IMR-90 (cell line): ENCODE measurements around the gene TBXAS1. TPM values are rescaled to one million over a fixed set of nuclear protein-coding genes. Genes with fewer than 3 reads are reported as not detected.

ENCODE experiments used
- ATAC-seq: fragments of 200-7000 bp; cut with Tn5 transposase; 2 replicates; pipeline ENCODE4 v1.9.1; 2020; ENCODE audit warnings: low read depth, mild to moderate bottlenecking, moderate library complexity
- BruUV-seq: library from RNA; stranded (reverse); fragments of 400-500 nt; replicated peaks from 2 replicates; lab custom pipeline; 2021; lab: Mats Ljungman, UMichigan
- CTCF ChIA-PET: fragments of 300-600 bp; formaldehyde crosslinking; extraction: SDS; loops from one replicate; lab custom pipeline; 2021; ENCODE audit warnings: antibody characterized with exemption; lab: Yijun Ruan, JAX
- POLR2A ChIA-PET: fragments of 300-600 bp; sonication (Branson Sonifier 250); formaldehyde crosslinking; loops from one replicate; lab custom pipeline; 2022; ENCODE audit warnings: antibody characterized with exemption; ENCODE audit not compliant: unreplicated experiment; lab: Charles Lee
- DNase-seq: peaks from one replicate; pipeline ENCODE4 v3.0.0; 2013
- H2AFZ ChIP-seq: replicated peaks from 2 replicates; pipeline ENCODE3; 2013; ENCODE audit warnings: low read length, mild to moderate bottlenecking; ENCODE audit not compliant: poor library complexity
- H2AK5ac ChIP-seq: 2 replicates; pipeline ENCODE4 v1.6.1; 2013; ENCODE audit warnings: low read depth, low read length, inconsistent platforms
- H2AK9ac ChIP-seq: replicated peaks from 2 replicates; pipeline ENCODE3; 2013; ENCODE audit warnings: mild to moderate bottlenecking, low read depth, low read length, moderate library complexity; ENCODE audit not compliant: poor library complexity
- H2BK120ac ChIP-seq: 2 replicates; pipeline ENCODE4 v1.6.1; 2013; ENCODE audit warnings: low read depth, low read length, inconsistent platforms
- H2BK15ac ChIP-seq: 3 replicates; pipeline ENCODE4 v1.6.1; 2013; ENCODE audit warnings: low read depth, low read length, inconsistent platforms
- H2BK20ac ChIP-seq: 2 replicates; pipeline ENCODE4 v1.6.1; 2013; ENCODE audit warnings: low read depth, mild to moderate bottlenecking, inconsistent platforms, low read length, moderate library complexity
- H2BK5ac ChIP-seq: 2 replicates; pipeline ENCODE4 v1.6.1; 2013; ENCODE audit warnings: mild to moderate bottlenecking, low read depth, low read length, inconsistent platforms; ENCODE audit not compliant: poor library complexity, severe bottlenecking
- H3K14ac ChIP-seq: replicated peaks from 2 replicates; pipeline ENCODE4 v1.6.1; 2013; ENCODE audit warnings: low read depth, low read length, inconsistent platforms
- H3K18ac ChIP-seq: 2 replicates; pipeline ENCODE4 v1.6.1; 2013; ENCODE audit warnings: low read depth, low read length, control low read depth
- H3K23ac ChIP-seq: 2 replicates; pipeline ENCODE4 v1.6.1; 2013; ENCODE audit warnings: low read depth, low read length, inconsistent platforms
- H3K27ac ChIP-seq: 2 replicates; pipeline ENCODE4 v1.5.1; 2013; ENCODE audit warnings: mild to moderate bottlenecking, control low read depth, low read length; ENCODE audit not compliant: insufficient read depth
- H3K27me3 ChIP-seq: 2 replicates; pipeline ENCODE4 v1.6.1; 2013; ENCODE audit warnings: low read length; ENCODE audit not compliant: control insufficient read depth, insufficient read depth
- H3K36me3 ChIP-seq: 2 replicates; pipeline ENCODE4 v1.6.1; 2013; ENCODE audit warnings: low read length, mixed read lengths; ENCODE audit not compliant: control insufficient read depth, insufficient read depth
- H3K4ac ChIP-seq: 2 replicates; pipeline ENCODE4 v1.6.1; 2013; ENCODE audit warnings: low read depth, low read length, inconsistent platforms
- H3K4me1 ChIP-seq: 2 replicates; pipeline ENCODE4 v1.6.1; 2013; ENCODE audit warnings: low read length, mixed read lengths; ENCODE audit not compliant: control insufficient read depth, insufficient read depth
- H3K4me2 ChIP-seq: 2 replicates; pipeline ENCODE4 v1.6.1; 2013; ENCODE audit warnings: low read depth, mild to moderate bottlenecking, control low read depth, low read length, moderate library complexity
- H3K4me3 ChIP-seq: 2 replicates; pipeline ENCODE4 v1.5.1; 2013; ENCODE audit warnings: low read depth, mild to moderate bottlenecking, control low read depth, low read length, moderate library complexity; ENCODE audit not compliant: insufficient read depth
- H3K56ac ChIP-seq: 2 replicates; pipeline ENCODE4 v1.6.1; 2013; ENCODE audit warnings: low read length, inconsistent platforms; ENCODE audit not compliant: insufficient read depth; ENCODE audit errors: extremely low read depth
- H3K79me1 ChIP-seq, 2 experiments: 2 replicates each; pipeline ENCODE4 v1.6.1; 2013; ENCODE audit warnings: low read length in 2 of 2, inconsistent platforms in 1 of 2, low read depth in 1 of 2
- H3K9ac ChIP-seq: 2 replicates; pipeline ENCODE4 v1.6.1; 2013; ENCODE audit warnings: low read depth, low read length, control low read depth
- H3K9me1 ChIP-seq: 2 replicates; pipeline ENCODE4 v1.6.1; 2013; ENCODE audit warnings: low read length, inconsistent platforms; ENCODE audit not compliant: insufficient read depth
- H3K9me3 ChIP-seq: 2 replicates; pipeline ENCODE4 v1.6.1; 2013; ENCODE audit warnings: low read length; ENCODE audit not compliant: control insufficient read depth, insufficient read depth
- H4K20me1 ChIP-seq: 2 replicates; pipeline ENCODE4 v1.6.1; 2013; ENCODE audit warnings: low read length, inconsistent platforms; ENCODE audit not compliant: insufficient read depth
- H4K5ac ChIP-seq: 2 replicates; pipeline ENCODE4 v1.6.1; 2013; ENCODE audit warnings: mild to moderate bottlenecking, low read depth, low read length, control low read depth
- H4K8ac ChIP-seq, 2 experiments: 2 replicates each; pipeline ENCODE4 v1.6.1; 2013; ENCODE audit warnings: low read depth in 2 of 2, low read length in 2 of 2, control low read depth in 1 of 2, inconsistent platforms in 1 of 2
- H4K91ac ChIP-seq: 2 replicates; pipeline ENCODE4 v1.6.1; 2013; ENCODE audit warnings: low read depth, low read length, inconsistent platforms; ENCODE audit not compliant: insufficient read depth
- CEBPB ChIP-seq: IDR thresholded peaks from 2 replicates; pipeline ENCODE4 v1.6.1; 2012; ENCODE audit warnings: low read depth, low read length, improper control_type of control experiment
- FOS ChIP-seq: fragments of 150-350 bp; IDR thresholded peaks from 2 replicates; pipeline ENCODE4 v1.6.1; 2016; ENCODE audit warnings: low read depth, low read length
- MAFK ChIP-seq: IDR thresholded peaks from 2 replicates; pipeline ENCODE4 v1.6.1; 2012; ENCODE audit warnings: low read depth, low read length, improper control_type of control experiment
- MXI1 ChIP-seq: IDR thresholded peaks from 2 replicates; pipeline ENCODE4 v1.6.1; 2012; ENCODE audit warnings: low read depth, mild to moderate bottlenecking, low read length, moderate library complexity, borderline replicate concordance
- NFE2L2 ChIP-seq: fragments of 150-350 bp; IDR thresholded peaks from 2 replicates; pipeline ENCODE4 v1.6.1; 2016; ENCODE audit warnings: low read depth, mild to moderate bottlenecking, low read length
- POLR2A ChIP-seq: IDR thresholded peaks from 2 replicates; pipeline ENCODE4 v1.6.1; 2012; ENCODE audit warnings: mild to moderate bottlenecking, low read depth, low read length
- RAD21 ChIP-seq: IDR thresholded peaks from 2 replicates; pipeline ENCODE4 v1.6.1; 2012; ENCODE audit warnings: low read length, improper control_type of control experiment
- RCOR1 ChIP-seq: IDR thresholded peaks from 2 replicates; pipeline ENCODE4 v1.6.1; 2012; ENCODE audit warnings: mild to moderate bottlenecking, low read length, improper control_type of control experiment; ENCODE audit not compliant: insufficient replicate concordance
- SMC3 ChIP-seq: fragments of 150-350 bp; IDR thresholded peaks from 2 replicates; pipeline ENCODE4 v1.6.1; 2016; ENCODE audit warnings: low read depth, mild to moderate bottlenecking, antibody characterized with exemption, low read length, moderate library complexity
- WGBS, 2 experiments: methylation state at CpG; one replicate each; pipeline versions ENCODE4 v1.1.5 to v1.1.7; 2013; ENCODE audit warnings: missing lambda C conversion rate in 2 of 2; ENCODE audit not compliant: insufficient read length in 1 of 2; ENCODE audit errors: extremely low coverage in 2 of 2; 5-methylcytosine and 5-hydroxymethylcytosine counted together
- dilution Hi-C: fragments of 300-500 bp; cut with HindIII; formaldehyde crosslinking; loops from one replicate; pipeline ENCODE4 v1.14.3; 2018; ENCODE audit warnings: low sequenced_read_pairs; ENCODE audit not compliant: unreplicated experiment
- in situ Hi-C: fragments of 300-500 bp; cut with MboI; formaldehyde crosslinking; loops from 3 replicates; pipeline ENCODE4 v1.14.3; 2019; ENCODE audit warnings: low sequenced_read_pairs, inconsistent platforms, mixed read lengths
- intact Hi-C: fragments of 100-400 bp; cut with micrococcal nuclease; formaldehyde crosslinking; loops from 2 replicates; pipeline ENCODE4 v1.10.0; 2022
- polyA plus RNA-seq, 3 experiments: library from polyadenylated mRNA; depleted of rRNA; stranded (reverse); fragments of >200 nt; gene quantifications; 2 replicates each; pipeline ENCODE4 v1.2.3, GENCODE V29; 2012; ENCODE audit warnings: low replicate concordance in 1 of 3
- total RNA-seq: library from RNA; depleted of rRNA; stranded (reverse); fragments of >200 nt; gene quantifications from 2 replicates; pipeline ENCODE4 v1.2.3, GENCODE V29; 2012
- TF ChIP-seq, protein P1 (sequence below): fragments of 150-350 bp; IDR thresholded peaks from 2 replicates; pipeline ENCODE4 v1.6.1; 2017; ENCODE audit warnings: mild to moderate bottlenecking, antibody characterized with exemption, low read length, low read depth
- TF ChIP-seq, protein P2 (sequence below): conservative IDR thresholded peaks from 2 replicates; pipeline ENCODE4 v1.5.1; 2012; ENCODE audit warnings: mild to moderate bottlenecking, low read depth, low read length, improper control_type of control experiment

TBXAS1 gene
- total and polyA plus RNA-seq, 2 of the 4 experiments (the other 2 are of a cell fraction), result 5.9 to 10.8 TPM

DNA sequence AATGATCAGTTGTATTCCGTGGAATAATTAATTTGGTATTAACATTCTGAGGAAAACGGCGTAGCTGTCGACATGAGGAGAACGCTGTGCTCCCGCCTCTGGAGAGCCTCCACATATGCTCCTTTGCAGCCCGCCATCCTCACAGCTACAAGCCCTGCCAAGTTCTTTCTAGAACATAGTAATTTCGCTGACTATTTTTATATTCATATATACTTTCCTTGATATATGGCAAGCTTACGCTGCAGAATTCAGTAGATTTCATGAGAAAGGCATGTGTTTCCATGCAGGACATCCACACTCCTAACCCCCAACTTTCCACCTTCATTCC lies 45.2 kb downstream of the TBXAS1 start:
- BruUV-seq, result no TSS peak
- in situ Hi-C loops, result no loop called here
- 100% methylated on average over 1 of the region's 9 CpGs; no CpG with 5 or more reads in 1 of the 2 experiments for WGBS, 2 experiments

More for the DNA sequence above, 45.2 kb downstream of the TBXAS1 start:
- H3K18ac ChIP-seq, result no peak overlapping the region
- no peak overlapping the region for H4K91ac ChIP-seq
- no peak overlapping the region for H2BK120ac ChIP-seq
- peaks cover 12% of the 10 kb centered on the region for H3K9me1 ChIP-seq
- intact Hi-C loops (loop anchor here (5.0 kb wide), 1 partner anchor 97 kb away; the partner anchor contains the start of gene HIPK2), dilution Hi-C loops (no loop called here)
- ATAC-seq, result no peak
- H3K4ac ChIP-seq, result no peak overlapping the region
- H3K27ac ChIP-seq, result no peak overlapping the region
- no peak overlapping the region for H3K14ac ChIP-seq
- H3K23ac ChIP-seq, result no peak overlapping the region
- H3K27me3 ChIP-seq, result no peaks in the 10 kb centered on the region
- H3K79me1 ChIP-seq, result no peaks in the 10 kb centered on the region; a peak in 1 of 4 replicates
- ChIA-PET CTCF (no interaction called here), POLR2A (no interaction called here)
- no peak for DNase-seq
- H3K4me1 ChIP-seq, result peaks cover 17% of the 10 kb centered on the region
- no peak overlapping the region for H4K5ac ChIP-seq
- H2AFZ ChIP-seq, result no peak overlapping the region
- no peak overlapping the region for H2AK9ac ChIP-seq
- H2BK20ac ChIP-seq, result no peak overlapping the region
- no peak overlapping the region for H3K56ac ChIP-seq
- H2BK5ac ChIP-seq, result no peak overlapping the region
- no peak overlapping the region for H2AK5ac ChIP-seq
- no peak overlapping the region for H4K8ac ChIP-seq
- H3K36me3 ChIP-seq, result peaks cover 12% of the 10 kb centered on the region
- H4K20me1 ChIP-seq, result no peaks in the 10 kb centered on the region
- no peaks in the 10 kb centered on the region for H3K9me3 ChIP-seq
- H3K4me3 ChIP-seq, result no peak overlapping the region
- H2BK15ac ChIP-seq, result no peak overlapping the region
- no peak overlapping the region for H3K9ac ChIP-seq
- H3K4me2 ChIP-seq, result no peak overlapping the region
- TF ChIP-seq, protein P1, sequence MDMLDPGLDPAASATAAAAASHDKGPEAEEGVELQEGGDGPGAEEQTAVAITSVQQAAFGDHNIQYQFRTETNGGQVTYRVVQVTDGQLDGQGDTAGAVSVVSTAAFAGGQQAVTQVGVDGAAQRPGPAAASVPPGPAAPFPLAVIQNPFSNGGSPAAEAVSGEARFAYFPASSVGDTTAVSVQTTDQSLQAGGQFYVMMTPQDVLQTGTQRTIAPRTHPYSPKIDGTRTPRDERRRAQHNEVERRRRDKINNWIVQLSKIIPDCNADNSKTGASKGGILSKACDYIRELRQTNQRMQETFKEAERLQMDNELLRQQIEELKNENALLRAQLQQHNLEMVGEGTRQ, result no peak
- TF ChIP-seq MXI1, result no peak
- TF ChIP-seq MAFK, result no peak
- no peak for TF ChIP-seq NFE2L2
- no peak for TF ChIP-seq RCOR1
- TF ChIP-seq SMC3, result no peak
- TF ChIP-seq, protein P2, sequence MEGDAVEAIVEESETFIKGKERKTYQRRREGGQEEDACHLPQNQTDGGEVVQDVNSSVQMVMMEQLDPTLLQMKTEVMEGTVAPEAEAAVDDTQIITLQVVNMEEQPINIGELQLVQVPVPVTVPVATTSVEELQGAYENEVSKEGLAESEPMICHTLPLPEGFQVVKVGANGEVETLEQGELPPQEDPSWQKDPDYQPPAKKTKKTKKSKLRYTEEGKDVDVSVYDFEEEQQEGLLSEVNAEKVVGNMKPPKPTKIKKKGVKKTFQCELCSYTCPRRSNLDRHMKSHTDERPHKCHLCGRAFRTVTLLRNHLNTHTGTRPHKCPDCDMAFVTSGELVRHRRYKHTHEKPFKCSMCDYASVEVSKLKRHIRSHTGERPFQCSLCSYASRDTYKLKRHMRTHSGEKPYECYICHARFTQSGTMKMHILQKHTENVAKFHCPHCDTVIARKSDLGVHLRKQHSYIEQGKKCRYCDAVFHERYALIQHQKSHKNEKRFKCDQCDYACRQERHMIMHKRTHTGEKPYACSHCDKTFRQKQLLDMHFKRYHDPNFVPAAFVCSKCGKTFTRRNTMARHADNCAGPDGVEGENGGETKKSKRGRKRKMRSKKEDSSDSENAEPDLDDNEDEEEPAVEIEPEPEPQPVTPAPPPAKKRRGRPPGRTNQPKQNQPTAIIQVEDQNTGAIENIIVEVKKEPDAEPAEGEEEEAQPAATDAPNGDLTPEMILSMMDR, result no peak
- TF ChIP-seq FOS, result no peak
- TF ChIP-seq RAD21, result no peak
- no peak for TF ChIP-seq CEBPB
- no peak for TF ChIP-seq POLR2A
